C4-2B (cell line): ENCODE data around the gene ATF6B.
"Not testable (repeated sequence)": the region's sequence is repeated elsewhere in the genome, so short reads cannot be mapped to it uniquely, and the experiment has no call there.

Experiments
- H3K27ac ChIP-seq: fragments of 450-650 bp; 2 replicates; pipeline ENCODE4 v1.5.1; 2017
- ZFX ChIP-seq: fragments of 450-650 bp; IDR thresholded peaks from 2 replicates; pipeline ENCODE4 v1.6.1; 2017
- TF ChIP-seq, protein P1 (sequence below): fragments of 450-650 bp; conservative IDR thresholded peaks from 2 replicates; pipeline ENCODE4 v1.5.1; 2017; ENCODE audit warnings: mild to moderate bottlenecking

Gene ATF6B

GRCh38 chr6:32109114-32109764 is 18.8 kb downstream of the ATF6B start, which contains the start of gene TNXB:
Gene TNXB (minus strand): TSS chr6:32109338. CDS start chr6:32098198, 11,140 bp downstream.
- no peak within 1 kb of the TSS for H3K27ac ChIP-seq
- TF ChIP-seq, protein P1, sequence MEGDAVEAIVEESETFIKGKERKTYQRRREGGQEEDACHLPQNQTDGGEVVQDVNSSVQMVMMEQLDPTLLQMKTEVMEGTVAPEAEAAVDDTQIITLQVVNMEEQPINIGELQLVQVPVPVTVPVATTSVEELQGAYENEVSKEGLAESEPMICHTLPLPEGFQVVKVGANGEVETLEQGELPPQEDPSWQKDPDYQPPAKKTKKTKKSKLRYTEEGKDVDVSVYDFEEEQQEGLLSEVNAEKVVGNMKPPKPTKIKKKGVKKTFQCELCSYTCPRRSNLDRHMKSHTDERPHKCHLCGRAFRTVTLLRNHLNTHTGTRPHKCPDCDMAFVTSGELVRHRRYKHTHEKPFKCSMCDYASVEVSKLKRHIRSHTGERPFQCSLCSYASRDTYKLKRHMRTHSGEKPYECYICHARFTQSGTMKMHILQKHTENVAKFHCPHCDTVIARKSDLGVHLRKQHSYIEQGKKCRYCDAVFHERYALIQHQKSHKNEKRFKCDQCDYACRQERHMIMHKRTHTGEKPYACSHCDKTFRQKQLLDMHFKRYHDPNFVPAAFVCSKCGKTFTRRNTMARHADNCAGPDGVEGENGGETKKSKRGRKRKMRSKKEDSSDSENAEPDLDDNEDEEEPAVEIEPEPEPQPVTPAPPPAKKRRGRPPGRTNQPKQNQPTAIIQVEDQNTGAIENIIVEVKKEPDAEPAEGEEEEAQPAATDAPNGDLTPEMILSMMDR: no peak
- TF ChIP-seq ZFX: no peak

- no peak overlapping the region for H3K27ac ChIP-seq
- TF ChIP-seq ZFX: no peak
- TF ChIP-seq, protein P1: no peak
Measured at GRCh38 chr6:32108727-32109113, 19.3 kb downstream of the ATF6B start.

DNA sequence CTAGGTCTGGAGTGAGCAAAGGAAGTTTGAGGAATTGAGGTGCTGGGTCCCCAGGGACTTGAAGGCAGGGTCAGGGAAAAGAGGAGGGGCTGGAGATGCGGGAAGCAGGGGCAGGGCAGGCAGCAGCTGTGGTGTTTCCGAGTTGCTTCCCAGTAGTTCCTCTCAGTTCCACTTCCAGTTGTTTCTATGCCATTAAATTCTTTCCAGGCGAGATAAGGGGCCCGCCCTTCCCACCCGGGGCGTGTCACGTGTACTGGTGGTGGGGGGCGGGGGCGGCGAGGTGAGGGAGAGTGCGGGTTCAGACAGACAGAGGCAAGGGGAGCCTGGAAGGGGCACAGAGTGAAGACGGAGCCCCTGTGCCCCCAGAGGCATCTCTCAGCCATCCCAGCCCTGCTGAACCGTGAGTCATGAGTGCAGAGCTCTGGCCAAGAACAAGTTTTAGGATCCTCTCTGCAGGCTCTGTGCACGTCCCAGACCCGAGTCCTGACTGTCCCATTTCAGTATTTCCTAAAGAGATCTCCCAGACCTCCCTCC is 19.9 kb downstream of the ATF6B start:
- H3K27ac ChIP-seq: no peak overlapping the region
- TF ChIP-seq ZFX: no peak
- TF ChIP-seq, protein P1: no peak

GRCh38 chr6:32107406-32107805 is 20.6 kb downstream of the ATF6B start:
- TF ChIP-seq ZFX: no peak
- TF ChIP-seq, protein P1: no peak
- no peak overlapping the region for H3K27ac ChIP-seq

DNA sequence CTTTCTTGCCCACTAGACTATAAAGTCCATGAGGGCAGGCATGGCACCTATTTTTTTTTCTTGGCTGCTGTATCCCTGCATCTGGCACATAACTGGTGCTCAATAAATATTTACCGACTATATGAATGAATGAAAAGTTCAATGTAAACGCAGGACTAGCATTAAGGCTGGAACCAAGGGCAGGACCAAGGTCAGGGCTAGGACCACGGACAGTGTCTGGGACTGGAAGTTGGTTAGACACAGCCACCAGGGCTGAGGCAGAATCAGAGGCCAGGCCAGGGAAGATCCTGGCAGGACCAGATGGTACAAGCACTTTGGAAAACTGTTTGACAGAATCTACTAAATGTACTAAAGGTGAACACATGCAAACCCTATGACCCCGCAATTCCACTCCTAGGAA is 22.6 kb downstream of the ATF6B start:
- no peak overlapping the region for H3K27ac ChIP-seq
- no peak for TF ChIP-seq ZFX
- TF ChIP-seq, protein P1: no peak

DNA sequence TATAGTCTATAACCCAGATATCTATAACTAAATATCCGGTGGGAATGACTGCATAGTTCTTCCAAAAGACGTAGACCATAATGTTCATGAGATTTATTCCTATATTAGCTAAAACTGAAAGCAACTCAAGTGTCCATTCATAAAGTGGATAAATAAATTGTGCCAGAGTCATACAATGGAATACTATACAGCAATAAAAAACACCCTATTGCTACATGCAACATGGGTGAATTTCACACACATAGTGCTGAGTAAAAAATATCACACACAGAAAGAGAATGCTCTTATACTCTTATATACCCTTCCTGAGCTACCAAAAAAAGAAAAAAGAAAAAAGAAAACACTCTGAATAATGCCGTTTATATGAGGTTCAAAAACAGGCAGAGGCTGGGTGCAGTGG is 25.8 kb downstream of the ATF6B start:
- no peak overlapping the region for H3K27ac ChIP-seq
- TF ChIP-seq ZFX: no peak
- TF ChIP-seq, protein P1: no peak

DNA sequence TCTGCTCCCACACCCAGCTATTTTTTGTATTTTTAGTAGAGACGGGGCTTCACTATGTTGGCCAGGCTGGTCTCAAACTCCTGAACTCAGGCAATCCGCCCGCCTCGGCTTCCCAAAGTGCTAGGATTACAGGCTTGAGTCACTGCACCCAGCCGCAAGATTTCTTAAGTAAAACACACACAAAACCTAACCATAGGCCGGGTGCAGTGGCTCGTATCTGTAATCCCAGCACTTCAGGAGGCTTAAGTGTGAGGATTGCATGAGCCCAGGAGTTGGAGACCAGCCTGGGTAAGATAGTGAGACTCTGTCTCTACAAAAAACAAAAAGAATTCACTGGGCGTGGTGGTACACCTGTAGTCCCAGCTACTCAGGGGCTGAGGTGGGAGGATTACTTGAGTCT is 27.8 kb downstream of the ATF6B start:
- not testable (repeated sequence) for H3K27ac ChIP-seq

- no peak overlapping the region for H3K27ac ChIP-seq
- TF ChIP-seq ZFX: no peak
- TF ChIP-seq, protein P1: no peak
Measured at GRCh38 chr6:32097364-32097763, 30.7 kb downstream of the ATF6B start.
